ENCODE measurements around the gene CDK5RAP2. TPM values are rescaled to one million over a fixed set of nuclear protein-coding genes. Genes with fewer than 3 reads are reported as not detected.

CDK5RAP2 gene
- total and polyA plus RNA-seq, 10 donors, result 19.5 to 93.7 (median 61.9) TPM

- TF ChIP-seq POLR2A (IDR thresholded peaks at IDR 0.05) (no peak), CTCF (IDR thresholded peaks at IDR 0.05 in 8 of 11, conservative IDR thresholded peaks at IDR 0.05 in 3 of 11) (no peak)
- Histone ChIP-seq H3K36me3 (peaks cover 0 to 100% (median 81%) of the 10 kb centered on the region in 6 donors), H3K4me3 (no peak overlapping the region), H3K27me3 (replicated peaks in 1 of 7) (no peaks in the 10 kb centered on the region), H3K27ac (no peak overlapping the region), H3K4me1 (no peaks in the 10 kb centered on the region), H3K9me3 (no peaks in the 10 kb centered on the region)
- intact Hi-C loops (cut with DNase I; ENCODE audit: low total_unique reads), result no loop called here
- DNase-seq, result no peak
- WGBS, 5 donors, result 91 to 97% (median 94%) methylated on average over 6 of the region's 6 CpGs
These were observed 34.0 kb downstream of the CDK5RAP2 start for GRCh38 chr9:120545701-120546550.

- TF ChIP-seq CTCF (IDR thresholded peaks at IDR 0.05 in 8 of 11, conservative IDR thresholded peaks at IDR 0.05 in 3 of 11), result no peak
- no peak for TF ChIP-seq POLR2AphosphoS5 (IDR thresholded peaks at IDR 0.05)
- no peak for TF ChIP-seq POLR2A (IDR thresholded peaks at IDR 0.05)
- Histone ChIP-seq H3K9me3 (no peaks in the 10 kb centered on the region), H3K27ac (no peak overlapping the region), H3K4me1 (no peaks in the 10 kb centered on the region), H3K36me3 (peaks cover 0 to 100% (median 78%) of the 10 kb centered on the region in 6 donors), H3K27me3 (replicated peaks in 1 of 7) (no peaks in the 10 kb centered on the region), H3K4me3 (no peak overlapping the region)
- 92 to 100% (median 98%) methylated on average over 1 of the region's 1 CpG for WGBS, 5 donors
- intact Hi-C loops (cut with DNase I; ENCODE audit: low total_unique reads), result no loop called here
- no peak for DNase-seq
These were observed 35.5 kb downstream of the CDK5RAP2 start for GRCh38 chr9:120544441-120544840.

- Histone ChIP-seq H3K27me3 (replicated peaks in 1 of 7) (no peaks in the 10 kb centered on the region), H3K4me3 (no peak overlapping the region), H3K9me3 (no peaks in the 10 kb centered on the region), H3K27ac (no peak overlapping the region), H3K36me3 (peaks cover 0 to 100% (median 77%) of the 10 kb centered on the region in 6 donors), H3K4me1 (no peaks in the 10 kb centered on the region)
- TF ChIP-seq POLR2A (IDR thresholded peaks at IDR 0.05) (no peak), CTCF (IDR thresholded peaks at IDR 0.05 in 8 of 11, conservative IDR thresholded peaks at IDR 0.05 in 3 of 11) (no peak), POLR2AphosphoS5 (IDR thresholded peaks at IDR 0.05) (no peak)
- intact Hi-C loops (cut with DNase I; ENCODE audit: low total_unique reads), result no loop called here
- no peak for DNase-seq
- 90 to 96% (median 92%) methylated on average over 7 of the region's 7 CpGs for WGBS, 5 donors
These were observed 37.1 kb downstream of the CDK5RAP2 start for GRCh38 chr9:120542701-120543490.

- TF ChIP-seq POLR2A (IDR thresholded peaks at IDR 0.05) (no peak), POLR2AphosphoS5 (IDR thresholded peaks at IDR 0.05) (no peak), CTCF (IDR thresholded peaks at IDR 0.05 in 8 of 11, conservative IDR thresholded peaks at IDR 0.05 in 3 of 11) (no peak)
- Histone ChIP-seq H3K27ac (no peak overlapping the region), H3K36me3 (peaks cover 0 to 100% (median 75%) of the 10 kb centered on the region in 6 donors), H3K4me3 (no peak overlapping the region), H3K27me3 (replicated peaks in 1 of 7) (no peaks in the 10 kb centered on the region), H3K9me3 (no peaks in the 10 kb centered on the region), H3K4me1 (no peaks in the 10 kb centered on the region)
- DNase-seq, result no peak
- intact Hi-C loops (cut with DNase I; ENCODE audit: low total_unique reads), result no loop called here
- 64 to 90% (median 85%) methylated on average over 2 of the region's 2 CpGs for WGBS, 5 donors
These were observed 38.0 kb downstream of the CDK5RAP2 start for GRCh38 chr9:120541921-120542320.

Measured in spleen (tissue), 11 donors.